Gastrocnemius medialis (tissue), 4 donors: ENCODE data around the gene PRSS48. TPM values are rescaled to one million over a fixed set of nuclear protein-coding genes. Genes with fewer than 3 reads are reported as not detected.
"Not testable (repeated sequence)": the region's sequence is repeated elsewhere in the genome, so short reads cannot be mapped to it uniquely, and the experiment has no call there.

Experiments
- ATAC-seq, 2 donors: fragments of 150-250 bp; one replicate each; pipeline ENCODE4 v1.9.1; 2016
- DNase-seq, 2 donors: peaks; one replicate each; pipeline ENCODE4 v3.0.0-alpha.2; 2019
- H3K27ac ChIP-seq, 4 donors: fragments of 200-600 bp; sonication (generic); 1 replicate in 1 of 4; 2 replicates in 3 of 4; pipeline ENCODE4 v1.5.1; 2016 to 2018; ENCODE audit warnings: mild to moderate bottlenecking in 2 of 4, moderate library complexity in 1 of 4
- H3K27me3 ChIP-seq, 3 donors: fragments of 200-600 bp; sonication (generic) in 2 of 3; 1 replicate in 1 of 3; 2 replicates in 2 of 3; pipeline versions ENCODE4 v1.5.1 to v1.6.0; 2016 to 2019; ENCODE audit warnings: mild to moderate bottlenecking in 1 of 3, moderate library complexity in 1 of 3
- H3K36me3 ChIP-seq, 2 donors: fragments of 200-600 bp; sonication (generic) in 1 of 2; one replicate each; pipeline ENCODE4 v1.5.1; 2017 to 2018
- H3K4me1 ChIP-seq, 2 donors: fragments of 200-600 bp; sonication (generic) in 1 of 2; one replicate each; pipeline ENCODE4 v1.5.1; 2016 to 2017; ENCODE audit warnings: mild to moderate bottlenecking in 2 of 2
- H3K4me3 ChIP-seq, 4 donors: fragments of 200-600 bp; sonication (generic) in 3 of 4; 1 replicate in 1 of 4; 2 replicates in 3 of 4; pipeline ENCODE4 v1.5.1; 2016 to 2019; ENCODE audit warnings: mild to moderate bottlenecking in 2 of 4
- H3K9me3 ChIP-seq, 3 donors: fragments of 200-600 bp; sonication (generic) in 2 of 3; 1 replicate in 1 of 3; 2 replicates in 2 of 3; pipeline ENCODE4 v1.5.1; 2016 to 2019
- POLR2A ChIP-seq, 2 donors: fragments of 450-650 bp; IDR thresholded peaks; one replicate each; pipeline ENCODE4 v1.6.1; 2017; ENCODE audit warnings: antibody characterized with exemption in 2 of 2, mild to moderate bottlenecking in 2 of 2, moderate library complexity in 2 of 2
- in situ Hi-C, 4 donors: fragments of 200-750 bp; cut with MboI; loops; one replicate each; pipeline versions ENCODE4 v1.15.0 to v1.8.0; 2017; ENCODE audit warnings: low sequenced_read_pairs in 4 of 4
- intact Hi-C: fragments of 100-400 bp; cut with DNase I; formaldehyde crosslinking; loops from one replicate; pipeline ENCODE4 v1.15.1; 2023; ENCODE audit warnings: low total_unique reads
- total RNA-seq, 4 donors: library from RNA; depleted of rRNA; stranded (reverse); fragments of >200 nt; gene quantifications; one replicate each; pipeline versions ENCODE4 v1.1.0 to v1.2.3, GENCODE V29; 2016
- TF ChIP-seq, protein P1 (sequence below), 5 experiments: fragments of 450-650 bp in 3 of 5; fragments of 200-600 bp in 2 of 5; sonication (generic) in 2 of 5; IDR thresholded peaks in 4 of 5; conservative IDR thresholded peaks in 1 of 5; 1 replicate in 4 of 5; 2 replicates in 1 of 5; pipeline ENCODE4 v1.5.1; 2016 to 2019; ENCODE audit warnings: antibody characterized with exemption in 5 of 5, mild to moderate bottlenecking in 3 of 5, moderate library complexity in 3 of 5

PRSS48 gene
- total RNA-seq, 4 donors from 2014 or later, result not detected

DNA sequence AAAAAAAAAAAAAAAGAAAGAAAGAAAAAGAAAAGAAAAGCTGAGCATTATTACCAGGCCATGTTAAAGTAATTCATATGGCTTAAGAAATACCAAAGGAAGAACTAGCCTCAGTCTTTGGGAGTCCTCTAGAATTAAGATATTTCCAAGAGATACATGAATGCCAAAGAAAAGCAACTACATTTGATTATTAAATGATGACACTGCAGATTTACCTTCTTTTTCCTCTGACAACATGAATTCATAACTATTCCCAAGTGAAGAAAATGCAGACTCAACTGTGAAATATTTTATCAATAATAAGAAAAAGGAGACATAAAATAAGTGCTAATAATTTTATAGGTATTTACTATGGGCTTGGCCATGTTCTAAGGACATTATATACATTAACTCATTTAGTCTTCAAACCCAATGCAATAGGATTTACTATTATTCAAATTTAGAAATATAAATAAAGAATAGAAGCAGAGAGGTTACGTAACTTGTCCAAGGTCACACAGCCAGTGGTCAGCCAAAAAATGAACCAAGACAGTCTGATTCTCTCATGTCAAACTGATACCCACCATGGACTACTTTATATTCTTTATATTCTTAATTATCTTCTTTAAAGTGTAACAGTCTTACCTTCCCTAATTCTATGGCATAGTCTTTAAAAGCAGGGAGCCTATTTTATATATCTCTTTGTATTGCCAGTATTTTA lies 41.5 kb downstream of the PRSS48 start:
- no peak overlapping the region for H3K4me3 ChIP-seq
- in situ Hi-C loops, result no loop called here
- TF ChIP-seq, protein P1, sequence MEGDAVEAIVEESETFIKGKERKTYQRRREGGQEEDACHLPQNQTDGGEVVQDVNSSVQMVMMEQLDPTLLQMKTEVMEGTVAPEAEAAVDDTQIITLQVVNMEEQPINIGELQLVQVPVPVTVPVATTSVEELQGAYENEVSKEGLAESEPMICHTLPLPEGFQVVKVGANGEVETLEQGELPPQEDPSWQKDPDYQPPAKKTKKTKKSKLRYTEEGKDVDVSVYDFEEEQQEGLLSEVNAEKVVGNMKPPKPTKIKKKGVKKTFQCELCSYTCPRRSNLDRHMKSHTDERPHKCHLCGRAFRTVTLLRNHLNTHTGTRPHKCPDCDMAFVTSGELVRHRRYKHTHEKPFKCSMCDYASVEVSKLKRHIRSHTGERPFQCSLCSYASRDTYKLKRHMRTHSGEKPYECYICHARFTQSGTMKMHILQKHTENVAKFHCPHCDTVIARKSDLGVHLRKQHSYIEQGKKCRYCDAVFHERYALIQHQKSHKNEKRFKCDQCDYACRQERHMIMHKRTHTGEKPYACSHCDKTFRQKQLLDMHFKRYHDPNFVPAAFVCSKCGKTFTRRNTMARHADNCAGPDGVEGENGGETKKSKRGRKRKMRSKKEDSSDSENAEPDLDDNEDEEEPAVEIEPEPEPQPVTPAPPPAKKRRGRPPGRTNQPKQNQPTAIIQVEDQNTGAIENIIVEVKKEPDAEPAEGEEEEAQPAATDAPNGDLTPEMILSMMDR (IDR thresholded peaks at IDR 0.05 in 4 of 5, conservative IDR thresholded peaks at IDR 0.05 in 1 of 5), result no peak
- no peak for TF ChIP-seq POLR2A (IDR thresholded peaks at IDR 0.05)
- H3K27ac ChIP-seq, result no peak overlapping the region
- H3K27me3 ChIP-seq, result no peaks in the 10 kb centered on the region
- intact Hi-C loops, result no loop called here
- no peaks in the 10 kb centered on the region for H3K9me3 ChIP-seq
- peaks cover 46 to 63% of the 10 kb centered on the region in 2 donors for H3K4me1 ChIP-seq
- ATAC-seq (no peak), DNase-seq (no peak)
- no peaks in the 10 kb centered on the region for H3K36me3 ChIP-seq

DNA sequence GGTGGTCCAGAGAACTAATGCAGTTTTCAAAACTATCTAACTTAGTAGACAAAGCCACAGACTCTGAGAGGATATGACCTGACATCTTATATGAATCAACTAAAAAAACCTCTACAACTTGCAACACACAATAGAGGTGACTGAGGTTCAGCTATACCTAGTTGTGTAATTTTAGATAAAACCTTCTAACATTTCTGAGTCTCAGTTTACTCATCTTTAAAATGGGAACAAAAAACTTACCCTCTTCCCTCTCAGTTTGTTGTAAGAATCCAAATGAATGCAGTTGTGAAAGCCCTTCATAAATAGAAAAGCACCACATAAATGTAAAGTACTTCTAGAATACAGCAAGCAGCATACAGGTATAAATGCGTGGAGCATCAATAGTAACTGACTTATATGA lies 42.5 kb downstream of the PRSS48 start:
- Histone ChIP-seq H3K27ac (no peak overlapping the region), H3K4me1 (peaks cover 49 to 62% of the 10 kb centered on the region in 2 donors), H3K9me3 (no peaks in the 10 kb centered on the region), H3K27me3 (no peaks in the 10 kb centered on the region), H3K4me3 (no peak overlapping the region), H3K36me3 (no peaks in the 10 kb centered on the region)
- TF ChIP-seq POLR2A (IDR thresholded peaks at IDR 0.05), result no peak
- TF ChIP-seq, protein P1 (IDR thresholded peaks at IDR 0.05 in 4 of 5, conservative IDR thresholded peaks at IDR 0.05 in 1 of 5), result no peak
- no peak for ATAC-seq
- no peak for DNase-seq
- intact Hi-C loops, result no loop called here
- in situ Hi-C loops, result no loop called here

DNA sequence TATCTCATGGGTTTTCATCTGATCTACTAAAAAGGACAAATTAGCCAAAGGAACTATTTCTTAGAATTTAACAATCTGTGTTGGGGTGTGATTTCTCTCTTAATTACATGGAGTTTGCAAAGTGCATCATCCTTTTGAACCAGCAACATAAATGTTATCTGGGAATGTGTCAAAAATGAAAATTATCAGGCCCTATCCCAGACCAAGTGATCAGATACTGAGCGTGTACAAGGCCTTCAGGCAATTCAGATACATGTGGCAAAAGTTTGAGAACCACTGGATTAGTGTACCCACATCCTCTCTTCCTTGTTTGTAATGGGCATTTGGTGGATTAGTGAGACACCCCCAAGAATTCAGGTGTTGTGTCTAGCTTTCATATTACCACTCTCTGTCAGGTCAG lies 44.6 kb downstream of the PRSS48 start:
- H3K27me3 ChIP-seq, result no peaks in the 10 kb centered on the region
- in situ Hi-C loops, result no loop called here

DNA sequence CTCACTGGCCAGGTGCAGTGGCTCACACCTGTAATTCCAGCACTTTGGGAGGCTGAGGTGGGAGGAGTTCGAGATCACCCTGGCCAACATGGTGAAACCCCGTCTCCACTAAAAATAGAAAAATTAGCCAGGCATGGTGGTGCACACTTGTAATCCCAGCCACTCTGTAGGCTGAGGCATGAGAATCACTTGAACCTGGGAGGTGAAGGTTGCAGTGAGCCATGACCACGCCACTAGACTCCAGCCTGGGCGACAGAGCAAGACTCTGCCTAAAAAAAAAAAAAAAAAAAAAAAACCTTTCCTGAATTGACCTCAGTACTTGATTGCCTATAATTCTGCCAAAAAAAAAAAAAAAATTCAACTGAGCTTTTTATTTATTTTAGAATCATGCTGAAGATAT lies 45.2 kb downstream of the PRSS48 start:
- DNase-seq, H3K36me3 ChIP-seq, H3K9me3 ChIP-seq, H3K27me3 ChIP-seq, ATAC-seq, in situ Hi-C loops, H3K4me3 ChIP-seq: not testable (repeated sequence)
- Histone ChIP-seq H3K27ac (peak overlapping the region in 1 of 4 donors; percentile 9), H3K4me1 (peaks cover 30 to 37% of the 10 kb centered on the region in 2 donors)
- intact Hi-C loops, result loop anchor here (10.0 kb wide), 2 partner anchors 157 to 307 kb away; partner anchors contain the start of gene LRBA

More for the DNA sequence above, 44.6 kb downstream of the PRSS48 start:
- no peaks in the 10 kb centered on the region for H3K9me3 ChIP-seq
- no peak for DNase-seq
- H3K4me1 ChIP-seq, result peaks cover 36 to 43% of the 10 kb centered on the region in 2 donors
- H3K27ac ChIP-seq, result no peak overlapping the region
- no peaks in the 10 kb centered on the region for H3K36me3 ChIP-seq
- intact Hi-C loops, result loop anchor here (10.0 kb wide), 2 partner anchors 157 to 307 kb away; partner anchors contain the start of gene LRBA
- TF ChIP-seq, protein P1 (IDR thresholded peaks at IDR 0.05 in 4 of 5, conservative IDR thresholded peaks at IDR 0.05 in 1 of 5), result no peak
- TF ChIP-seq POLR2A (IDR thresholded peaks at IDR 0.05), result no peak
- ATAC-seq, result no peak
- H3K4me3 ChIP-seq, result no peak overlapping the region

DNA sequence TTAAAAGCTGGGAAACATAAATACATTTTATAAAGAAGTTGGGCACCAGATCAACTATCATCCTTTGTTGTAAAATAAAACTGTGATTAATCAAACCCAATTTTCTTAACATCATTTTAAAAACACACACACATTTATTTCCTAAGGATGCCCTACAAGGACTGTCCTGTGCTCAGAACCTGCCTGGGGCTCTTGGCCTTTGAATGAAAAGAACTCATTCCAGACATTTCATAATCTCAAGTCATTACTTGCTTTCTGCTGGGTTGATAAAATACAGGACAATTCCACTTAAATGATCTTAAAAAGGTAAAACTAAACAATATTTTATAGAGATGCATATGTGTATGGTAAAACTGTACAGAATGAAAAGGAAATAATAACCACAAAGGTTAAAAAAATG lies 45.6 kb downstream of the PRSS48 start:
- Histone ChIP-seq H3K4me1 (peaks cover 26 to 36% of the 10 kb centered on the region in 2 donors), H3K9me3 (no peaks in the 10 kb centered on the region), H3K27ac (peak overlapping the region in 2 of 4 donors; percentile 85 to 94), H3K4me3 (no peak overlapping the region), H3K27me3 (no peaks in the 10 kb centered on the region), H3K36me3 (no peaks in the 10 kb centered on the region)
- ATAC-seq, result no peak
- intact Hi-C loops, result loop anchor here (10.0 kb wide), 2 partner anchors 158 to 308 kb away; partner anchors contain the start of gene LRBA
- no peak for TF ChIP-seq POLR2A (IDR thresholded peaks at IDR 0.05)
- TF ChIP-seq, protein P1 (IDR thresholded peaks at IDR 0.05 in 4 of 5, conservative IDR thresholded peaks at IDR 0.05 in 1 of 5), result no peak
- DNase-seq, result no peak
- in situ Hi-C loops, result no loop called here
